Esophagus muscularis mucosa (tissue), 4 donors: ENCODE measurements around the gene CLDN6. TPM values are rescaled to one million over a fixed set of nuclear protein-coding genes. Genes with fewer than 3 reads are reported as not detected.
A peak's percentile ranks its signal among the peaks of the same experiment; 100 is the strongest.

Source experiments
- DNase-seq: peaks from one replicate; pipeline ENCODE4 v3.0.0-alpha.2; 2017; ENCODE audit errors: extremely low spot score
- H3K27ac ChIP-seq, 4 donors: fragments of 200-600 bp; sonication (generic); replicated peaks in 1 of 4; 1 replicate in 3 of 4; 2 replicates in 1 of 4; pipeline ENCODE4 v1.5.1; 2016 to 2019; ENCODE audit warnings: mild to moderate bottlenecking in 1 of 4
- H3K27me3 ChIP-seq, 4 donors: fragments of 200-600 bp; sonication (generic); one replicate each; pipeline versions ENCODE4 v1.5.1 to v1.6.0; 2016 to 2019
- H3K36me3 ChIP-seq, 4 donors: fragments of 200-600 bp; sonication (generic); one replicate each; pipeline ENCODE4 v1.5.1; 2016 to 2019
- H3K4me1 ChIP-seq, 4 donors: fragments of 200-600 bp; sonication (generic); one replicate each; pipeline ENCODE4 v1.5.1; 2016 to 2019
- H3K4me3 ChIP-seq, 4 donors: fragments of 200-600 bp; sonication (generic); 1 replicate in 2 of 4; 2 replicates in 2 of 4; pipeline ENCODE4 v1.5.1; 2016 to 2019; ENCODE audit warnings: mild to moderate bottlenecking in 4 of 4, moderate library complexity in 1 of 4
- H3K9me3 ChIP-seq, 4 donors: fragments of 200-600 bp; sonication (generic); 1 replicate in 3 of 4; 2 replicates in 1 of 4; pipeline ENCODE4 v1.5.1; 2016 to 2019
- EP300 ChIP-seq: sonication (generic); formaldehyde crosslinking; IDR thresholded peaks from one replicate; pipeline ENCODE4 v1.6.1; 2017; ENCODE audit warnings: antibody characterized with exemption
- POLR2A ChIP-seq: fragments of 450-650 bp; IDR thresholded peaks from one replicate; pipeline ENCODE4 v1.6.1; 2017; ENCODE audit warnings: antibody characterized with exemption, moderate library complexity, mild to moderate bottlenecking, low read depth
- POLR2AphosphoS5 ChIP-seq, 2 donors: sonication (generic); formaldehyde crosslinking; IDR thresholded peaks; one replicate each; pipeline ENCODE4 v1.6.1; 2017; ENCODE audit warnings: antibody characterized with exemption in 2 of 2
- WGBS: methylation state at CpG from one replicate; pipeline ENCODE4 v1.1.5; 2018; 5-methylcytosine and 5-hydroxymethylcytosine counted together
- intact Hi-C: fragments of 100-400 bp; cut with DNase I; formaldehyde crosslinking; loops from one replicate; pipeline ENCODE4 v1.15.1; 2023
- total RNA-seq, 4 donors: library from RNA; depleted of rRNA; stranded (reverse); fragments of >200 nt; gene quantifications; one replicate each; pipeline versions ENCODE4 v1.1.0 to v1.2.1, GENCODE V29; 2016
- TF ChIP-seq, protein P1 (sequence below), 3 experiments: fragments of 200-600 bp in 2 of 3; fragments of 450-650 bp in 1 of 3; sonication (generic) in 2 of 3; IDR thresholded peaks; one replicate each; pipeline ENCODE4 v1.5.1; 2017 to 2019; ENCODE audit warnings: antibody characterized with exemption in 3 of 3, mild to moderate bottlenecking in 2 of 3, moderate library complexity in 1 of 3

CLDN6 gene
- total RNA-seq, 4 donors from 2014 or later: not detected

DNA sequence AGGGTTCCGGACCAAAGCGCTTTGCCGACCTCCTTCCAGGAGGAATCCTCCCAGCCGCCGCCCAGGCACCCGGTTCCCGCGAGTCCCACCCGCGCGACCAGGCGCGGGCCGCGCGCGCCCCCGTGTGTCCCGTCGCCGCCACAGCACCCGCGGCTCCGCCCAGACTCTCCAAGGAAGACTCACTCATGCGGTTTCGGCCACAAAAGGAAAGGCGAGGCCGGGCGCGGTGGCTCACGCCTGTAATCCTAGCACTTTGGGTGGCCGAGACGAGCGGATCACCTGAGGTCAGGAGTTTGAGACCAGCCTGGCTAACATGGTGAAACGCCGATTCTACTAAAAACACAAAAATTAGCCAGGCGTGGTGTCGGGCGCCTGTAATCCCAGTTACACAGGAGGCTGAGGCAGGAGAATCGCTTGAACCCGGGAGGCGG, 34.3 kb downstream of the CLDN6 start:
- TF ChIP-seq POLR2AphosphoS5 (IDR thresholded peaks at IDR 0.05) (peak in 1 of 2 donors; percentile 40), EP300 (no peak), POLR2A (no peak)
- TF ChIP-seq, protein P1, sequence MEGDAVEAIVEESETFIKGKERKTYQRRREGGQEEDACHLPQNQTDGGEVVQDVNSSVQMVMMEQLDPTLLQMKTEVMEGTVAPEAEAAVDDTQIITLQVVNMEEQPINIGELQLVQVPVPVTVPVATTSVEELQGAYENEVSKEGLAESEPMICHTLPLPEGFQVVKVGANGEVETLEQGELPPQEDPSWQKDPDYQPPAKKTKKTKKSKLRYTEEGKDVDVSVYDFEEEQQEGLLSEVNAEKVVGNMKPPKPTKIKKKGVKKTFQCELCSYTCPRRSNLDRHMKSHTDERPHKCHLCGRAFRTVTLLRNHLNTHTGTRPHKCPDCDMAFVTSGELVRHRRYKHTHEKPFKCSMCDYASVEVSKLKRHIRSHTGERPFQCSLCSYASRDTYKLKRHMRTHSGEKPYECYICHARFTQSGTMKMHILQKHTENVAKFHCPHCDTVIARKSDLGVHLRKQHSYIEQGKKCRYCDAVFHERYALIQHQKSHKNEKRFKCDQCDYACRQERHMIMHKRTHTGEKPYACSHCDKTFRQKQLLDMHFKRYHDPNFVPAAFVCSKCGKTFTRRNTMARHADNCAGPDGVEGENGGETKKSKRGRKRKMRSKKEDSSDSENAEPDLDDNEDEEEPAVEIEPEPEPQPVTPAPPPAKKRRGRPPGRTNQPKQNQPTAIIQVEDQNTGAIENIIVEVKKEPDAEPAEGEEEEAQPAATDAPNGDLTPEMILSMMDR (IDR thresholded peaks at IDR 0.05): peak in 2 of 3 experiments; percentile 95 to 96
- intact Hi-C loops: no loop called here
- Histone ChIP-seq H3K4me1 (peaks cover 28 to 47% (median 32%) of the 10 kb centered on the region in 4 donors), H3K4me3 (peak overlapping the region; percentile 24 to 44 (median 32)), H3K27ac (no peak overlapping the region), H3K27me3 (peaks cover 0 to 35% (median 4%) of the 10 kb centered on the region in 4 donors), H3K9me3 (no peaks in the 10 kb centered on the region), H3K36me3 (no peaks in the 10 kb centered on the region)
- 40% methylated on average over 14 of the region's 42 CpGs for WGBS
- DNase-seq: peak; percentile 95

DNA sequence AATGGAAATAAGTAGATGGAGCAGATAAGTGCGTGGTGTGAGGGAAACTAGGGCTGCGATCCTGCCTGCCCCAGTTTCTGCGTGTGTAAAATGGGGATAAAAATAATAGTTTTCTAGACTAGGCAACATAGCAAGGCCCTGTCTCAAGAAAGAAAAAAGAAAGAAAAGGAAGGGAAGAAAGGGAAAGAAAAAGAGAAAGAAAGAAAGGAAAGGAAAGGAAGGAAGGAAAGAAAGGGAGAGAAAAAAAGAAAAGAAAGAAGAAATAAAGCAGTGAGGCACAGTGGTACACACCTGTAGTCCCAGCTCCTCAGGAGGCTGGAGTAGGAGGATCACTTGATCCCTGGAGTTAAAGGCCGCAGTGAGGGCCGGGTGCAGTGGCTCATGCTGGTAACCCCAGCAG, 35.6 kb downstream of the CLDN6 start:
- no peak overlapping the region for H3K4me3 ChIP-seq
- no peaks in the 10 kb centered on the region for H3K36me3 ChIP-seq
- 87% methylated on average over 5 of the region's 5 CpGs for WGBS
- H3K27me3 ChIP-seq: peaks cover 0 to 34% (median 4%) of the 10 kb centered on the region in 4 donors
- no peaks in the 10 kb centered on the region for H3K9me3 ChIP-seq
- H3K4me1 ChIP-seq: peaks cover 28 to 47% (median 32%) of the 10 kb centered on the region in 4 donors
- TF ChIP-seq POLR2AphosphoS5 (IDR thresholded peaks at IDR 0.05) (no peak), EP300 (no peak), POLR2A (no peak)
- TF ChIP-seq, protein P1 (IDR thresholded peaks at IDR 0.05): no peak
- H3K27ac ChIP-seq: no peak overlapping the region
- intact Hi-C loops: no loop called here
- DNase-seq: no peak

DNA sequence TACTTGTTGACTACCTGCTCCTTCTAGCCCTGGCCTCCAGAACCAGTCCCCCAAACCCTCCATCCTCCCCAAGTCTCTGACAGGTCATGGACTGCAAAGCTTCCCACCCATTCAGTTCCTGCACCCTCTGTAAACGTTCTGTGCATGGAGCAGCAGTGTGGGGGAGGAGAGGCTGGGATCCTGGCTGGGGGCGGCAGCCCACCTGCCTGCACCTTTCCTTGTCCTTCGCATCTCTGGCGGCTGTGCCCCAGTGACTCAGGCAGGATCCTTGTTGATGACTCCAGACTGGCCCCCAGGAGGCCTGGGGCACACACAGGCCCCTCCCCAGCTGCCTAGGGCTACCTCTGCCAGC, 36.1 kb downstream of the CLDN6 start:
- Histone ChIP-seq H3K4me1 (peaks cover 28 to 47% (median 32%) of the 10 kb centered on the region in 4 donors), H3K36me3 (no peaks in the 10 kb centered on the region), H3K27ac (no peak overlapping the region), H3K9me3 (no peaks in the 10 kb centered on the region), H3K4me3 (no peak overlapping the region), H3K27me3 (peaks cover 0 to 34% (median 4%) of the 10 kb centered on the region in 4 donors)
- intact Hi-C loops: no loop called here
- WGBS: 64% methylated on average over 3 of the region's 4 CpGs
- no peak for DNase-seq
- TF ChIP-seq, protein P1 (IDR thresholded peaks at IDR 0.05): no peak
- TF ChIP-seq POLR2A: no peak
- no peak for TF ChIP-seq EP300
- no peak for TF ChIP-seq POLR2AphosphoS5 (IDR thresholded peaks at IDR 0.05)

DNA sequence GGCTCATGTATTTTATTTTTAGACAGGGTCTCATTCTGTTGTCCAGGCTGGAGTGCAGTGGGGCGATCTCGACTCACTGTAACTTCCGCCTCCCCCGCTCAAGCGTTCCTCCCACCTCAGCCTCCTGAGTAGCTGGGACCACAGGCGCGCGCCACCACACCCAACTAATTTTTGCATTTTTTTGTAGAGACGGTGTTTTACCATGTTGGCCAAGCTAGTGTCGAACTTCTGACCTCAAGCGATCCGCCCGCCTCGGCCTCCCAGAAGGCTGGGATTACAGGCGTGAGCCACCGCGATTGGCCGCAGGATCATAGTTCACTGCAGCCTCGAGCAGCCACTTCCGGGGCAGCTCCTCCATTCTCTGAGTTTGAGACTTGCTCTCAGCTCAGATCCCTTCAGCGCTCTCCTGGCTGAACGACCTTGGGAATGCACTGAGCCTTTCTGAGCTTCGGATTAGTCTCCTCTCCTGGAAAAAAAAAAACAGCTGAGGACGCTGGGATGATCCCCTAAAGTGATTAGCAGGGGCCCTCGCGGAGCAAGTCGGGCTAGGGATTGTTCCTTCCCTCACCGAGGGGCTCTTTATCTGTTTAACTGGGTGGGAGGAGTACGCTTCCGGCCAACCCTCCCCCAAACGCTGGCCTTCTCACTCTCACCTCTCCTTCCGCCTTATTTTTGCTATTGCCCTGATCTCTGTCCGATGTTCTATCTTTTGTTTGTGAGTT, 36.6 kb downstream of the CLDN6 start:
- Histone ChIP-seq H3K9me3 (no peaks in the 10 kb centered on the region), H3K4me3 (peak overlapping the region; percentile 66 to 84 (median 72)), H3K27ac (peak overlapping the region in 1 of 4 donors; percentile 80), H3K4me1 (peaks cover 28 to 47% (median 32%) of the 10 kb centered on the region in 4 donors), H3K27me3 (peaks cover 0 to 38% (median 4%) of the 10 kb centered on the region in 4 donors), H3K36me3 (no peaks in the 10 kb centered on the region)
- no peak for DNase-seq
- intact Hi-C loops: no loop called here
- TF ChIP-seq, protein P1 (IDR thresholded peaks at IDR 0.05): no peak
- TF ChIP-seq EP300 (no peak), POLR2AphosphoS5 (IDR thresholded peaks at IDR 0.05) (no peak), POLR2A (no peak)
- WGBS: 57% methylated on average over 33 of the region's 33 CpGs
